Anterior cingulate cortex (tissue), 58 donors: ENCODE results near the gene GNAZ.

Experiments
- DNase-seq, 58 donors: peaks; one replicate each; lab custom pipeline; 2025; lab: John Stamatoyannopoulos, UW

GNAZ gene

DNA sequence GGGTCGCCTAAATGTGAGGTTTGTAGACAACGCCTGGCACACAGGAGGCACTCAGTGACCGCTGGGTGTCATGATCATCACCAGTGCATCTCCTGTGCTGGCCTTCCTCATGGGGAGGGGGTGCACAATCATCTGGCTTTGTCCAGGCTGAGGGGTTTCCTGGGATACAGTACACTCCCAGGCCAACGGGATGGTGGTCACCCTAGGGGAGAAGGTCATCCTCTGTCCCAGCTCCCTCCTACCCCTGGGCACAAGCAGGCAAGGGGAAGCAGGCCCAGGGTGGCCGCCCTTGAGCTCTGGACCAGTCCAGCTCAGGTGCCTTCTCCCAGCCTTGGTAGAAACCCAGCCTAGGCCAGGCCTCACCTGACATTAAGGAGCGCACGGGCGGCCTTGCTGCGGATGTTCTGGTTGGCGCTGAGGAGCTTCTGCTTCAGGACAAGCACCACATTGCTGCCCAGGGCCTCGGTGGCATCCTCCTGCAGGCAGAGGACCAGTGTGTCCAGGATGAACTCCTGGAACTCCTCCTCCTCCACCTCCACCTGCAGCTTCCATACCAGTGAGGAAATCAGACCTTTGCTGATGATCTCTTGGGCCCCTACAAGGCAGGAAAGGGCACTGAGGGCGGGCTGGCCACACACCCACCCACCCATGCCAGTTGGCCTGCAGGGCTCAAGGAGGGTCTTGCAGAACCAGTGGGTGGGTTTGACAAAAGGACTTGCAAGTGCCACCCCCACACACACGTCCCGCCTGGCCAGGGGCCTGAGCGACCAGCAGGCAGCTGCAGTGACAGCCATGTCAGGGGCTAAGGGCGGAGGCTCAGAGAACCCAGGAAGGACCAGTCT, 6.6 kb upstream of the GNAZ start:
- DNase-seq = no peak

DNA sequence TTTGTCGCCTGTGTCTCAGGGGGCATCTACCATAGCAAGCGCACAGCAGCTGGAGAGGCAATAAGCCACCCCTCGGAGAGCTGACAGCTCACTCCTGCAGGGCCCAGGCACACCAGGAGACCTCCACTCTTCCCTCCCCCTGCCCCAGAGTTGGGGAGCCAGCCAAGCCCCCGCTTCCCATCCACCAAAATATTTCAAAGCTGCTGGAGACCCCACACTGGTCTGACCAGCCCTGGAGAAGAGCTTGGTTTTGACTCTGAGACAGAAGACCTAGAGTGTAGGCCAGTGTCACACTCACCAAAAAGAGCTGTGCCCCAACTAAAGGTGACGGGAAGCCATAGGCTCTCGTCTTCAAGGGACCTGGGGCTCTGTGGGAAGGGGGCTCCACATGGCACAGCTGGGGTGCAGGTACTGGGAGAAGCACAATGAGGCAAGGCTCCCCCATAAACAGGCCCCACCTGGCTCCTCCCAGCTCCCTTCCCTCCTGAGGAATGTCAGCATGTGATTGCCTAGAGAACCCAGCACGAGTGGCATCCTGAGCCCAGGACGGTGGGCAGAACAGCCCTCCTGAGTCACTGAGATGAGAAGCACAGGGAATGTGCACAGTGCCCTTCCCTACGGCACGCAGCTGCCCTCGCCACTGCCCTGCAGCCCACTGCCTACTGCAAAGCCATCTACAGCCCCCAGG, 5.8 kb upstream of the GNAZ start:
- no peak for DNase-seq

DNA sequence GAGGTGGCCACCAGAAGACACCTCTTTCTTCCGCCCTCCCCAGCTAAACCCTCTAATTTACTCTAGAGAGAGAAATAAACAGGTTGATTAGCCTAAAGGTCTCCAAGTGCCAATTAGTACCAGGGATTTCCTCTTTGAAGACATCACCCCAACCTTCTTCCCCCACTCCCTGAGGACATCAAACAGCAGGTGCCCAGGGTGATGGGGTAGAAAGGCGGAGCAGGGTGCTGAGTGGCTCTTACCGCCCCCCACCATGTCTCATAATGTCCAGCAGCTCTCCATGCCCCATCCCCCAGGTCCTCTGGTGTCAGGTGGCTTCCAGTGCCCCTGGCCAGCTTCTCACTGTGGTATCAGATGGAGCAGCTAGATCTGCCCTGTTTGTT, 5.3 kb upstream of the GNAZ start:
- no peak for DNase-seq

DNA sequence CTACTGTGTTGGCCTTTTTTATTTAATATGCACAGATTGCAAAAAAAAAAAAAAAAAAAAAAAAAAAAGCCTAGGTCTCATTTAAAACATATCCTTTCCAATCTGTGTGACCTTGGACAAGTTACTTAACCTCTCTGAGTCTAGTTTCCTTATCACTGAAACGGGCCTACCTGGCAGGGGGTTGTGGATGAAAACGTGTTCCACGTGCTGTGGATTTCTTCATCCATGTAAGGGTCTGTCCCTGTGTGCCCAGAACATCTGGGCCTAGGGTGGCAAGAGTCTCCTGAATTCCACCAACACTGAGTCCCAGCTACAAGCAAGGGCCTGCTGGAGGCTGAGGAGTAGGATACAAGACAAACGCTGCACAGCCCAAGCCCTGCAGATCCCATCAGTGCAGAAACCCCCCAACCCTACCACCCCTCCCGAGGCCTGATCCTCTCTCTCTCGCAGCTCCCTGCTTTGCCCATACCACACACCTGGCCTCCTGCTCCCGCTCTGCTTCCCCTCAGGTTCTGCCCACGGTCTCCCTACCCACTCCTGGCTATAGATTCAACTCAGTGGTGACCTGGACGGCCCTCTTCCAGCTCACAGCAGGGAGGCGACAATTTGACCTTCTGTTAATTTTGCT, 4.7 kb upstream of the GNAZ start:
- DNase-seq = no peak

DNA sequence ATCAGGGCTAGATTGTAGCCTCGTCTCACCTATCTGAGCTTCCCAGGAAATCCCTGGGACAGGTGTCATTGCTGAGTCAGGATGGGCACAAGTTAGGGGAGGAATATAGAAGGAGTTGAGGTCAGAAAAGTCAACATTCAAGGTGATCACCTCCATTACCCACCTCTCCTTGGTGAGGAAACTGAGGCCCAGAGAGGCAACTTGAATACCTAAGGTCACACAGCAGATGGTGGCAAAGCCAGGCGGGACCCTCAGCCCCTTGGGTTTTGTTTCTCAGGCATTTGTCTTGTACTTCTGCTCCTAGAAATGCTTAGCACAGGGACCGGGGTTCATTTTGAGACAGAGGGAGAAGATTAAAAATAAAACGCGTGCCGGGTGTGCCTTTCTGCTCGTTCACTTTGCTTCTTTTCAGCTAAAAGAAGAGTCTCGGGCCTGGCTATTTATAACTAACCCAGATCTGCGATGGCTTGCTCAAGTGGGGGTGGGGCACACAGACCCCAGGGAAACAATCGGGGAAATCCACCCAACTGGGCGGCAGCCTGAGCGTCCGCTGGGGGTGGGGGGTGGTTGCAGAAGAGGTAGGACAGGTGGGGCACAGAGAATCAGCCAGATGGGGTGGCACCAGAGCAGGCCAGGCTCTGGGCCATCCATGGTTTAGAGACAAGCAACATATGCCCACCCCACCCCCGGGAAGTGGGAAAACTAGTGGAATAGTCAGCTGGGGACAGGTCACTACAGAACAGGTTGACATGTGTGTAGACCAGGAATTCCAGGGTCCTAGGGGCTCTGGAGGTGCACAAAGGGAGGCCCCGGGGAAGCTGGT, 3.9 kb upstream of the GNAZ start:
- DNase-seq = peak in 1 of 58 donors; percentile 26

DNA sequence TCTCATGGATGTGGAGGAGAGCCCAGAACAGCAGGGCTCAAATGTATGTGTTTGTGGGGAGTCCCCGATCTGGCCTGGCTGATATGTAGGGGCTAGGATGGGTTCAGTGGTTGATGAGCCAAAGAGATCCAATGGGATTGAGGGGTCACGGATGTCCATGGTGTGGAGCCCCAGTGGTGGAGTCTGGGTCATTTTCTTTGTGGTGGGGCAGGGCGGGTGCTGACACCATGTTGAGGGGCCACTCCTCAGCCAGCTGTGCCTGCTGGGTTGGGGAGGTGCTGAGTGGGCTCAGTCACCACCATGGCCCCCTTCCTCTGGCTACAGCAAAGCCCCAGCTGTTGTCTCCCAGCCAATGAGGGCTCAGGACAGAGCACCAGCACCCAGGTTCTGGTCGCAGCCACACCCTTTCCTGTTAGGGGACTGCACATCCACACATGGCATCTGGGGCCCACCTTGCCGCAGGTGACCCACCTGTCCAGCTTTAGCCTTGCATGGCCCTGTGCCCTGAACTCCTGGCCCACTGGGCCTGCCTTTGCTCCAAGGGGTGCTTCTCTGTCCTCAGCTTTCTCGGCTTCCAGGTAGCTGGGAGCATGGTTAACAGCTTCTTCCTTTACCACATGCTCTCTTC, 3.2 kb upstream of the GNAZ start:
- DNase-seq = no peak

DNA sequence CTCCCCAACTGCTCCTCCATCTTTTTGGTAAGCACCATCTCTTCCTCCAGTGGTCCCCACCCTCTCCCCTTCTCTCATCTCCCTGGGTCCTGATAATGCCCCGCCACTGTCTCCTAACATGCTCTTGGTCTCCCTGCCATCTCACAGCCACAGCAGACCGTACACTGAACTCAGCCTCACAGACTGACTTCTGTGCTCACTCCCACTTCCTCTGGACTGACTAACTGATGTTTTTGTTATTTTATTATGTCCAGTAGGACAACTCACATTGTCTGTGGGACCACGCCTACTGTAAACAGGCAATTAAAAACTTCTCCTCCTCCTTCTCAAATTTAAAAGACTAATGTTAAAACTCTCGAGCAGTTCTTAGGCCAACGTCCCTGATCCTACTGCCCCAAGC, 2.6 kb upstream of the GNAZ start:
- DNase-seq = no peak

DNA sequence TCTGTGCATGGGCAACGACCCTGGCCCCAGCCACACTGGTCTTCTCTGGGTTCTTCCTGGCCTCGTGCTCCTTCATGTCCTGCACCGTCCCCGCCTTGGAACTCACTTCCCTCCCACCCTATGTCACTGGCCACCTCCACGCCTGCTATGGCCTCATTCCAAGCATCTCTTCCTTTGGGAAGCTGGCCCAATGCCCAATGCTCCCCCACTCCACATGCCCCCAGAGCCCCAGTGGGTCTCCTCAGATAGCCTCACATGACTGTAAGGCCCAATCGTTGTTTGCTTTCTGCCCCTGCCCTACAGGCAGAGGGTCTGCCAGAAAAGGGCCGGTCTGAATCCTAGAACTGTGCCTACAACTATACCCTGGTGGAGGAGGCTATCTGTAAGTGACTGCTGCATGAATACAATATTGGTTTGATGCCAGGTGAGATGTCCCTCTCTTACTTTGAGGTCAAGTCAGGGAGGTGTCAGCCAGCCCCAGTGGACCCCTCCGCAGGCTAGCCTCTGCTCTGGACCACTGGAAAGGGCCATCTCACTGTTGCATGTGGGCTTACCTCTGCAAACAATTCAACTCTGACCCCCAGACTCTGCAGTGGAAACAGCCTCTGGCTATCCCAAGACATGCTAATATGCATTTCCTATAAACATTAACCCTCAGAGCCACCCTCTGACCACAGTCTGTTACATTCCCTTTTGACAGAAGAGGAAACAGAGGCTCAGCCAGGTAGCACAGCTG, 2.1 kb upstream of the GNAZ start:
- no peak for DNase-seq

DNA sequence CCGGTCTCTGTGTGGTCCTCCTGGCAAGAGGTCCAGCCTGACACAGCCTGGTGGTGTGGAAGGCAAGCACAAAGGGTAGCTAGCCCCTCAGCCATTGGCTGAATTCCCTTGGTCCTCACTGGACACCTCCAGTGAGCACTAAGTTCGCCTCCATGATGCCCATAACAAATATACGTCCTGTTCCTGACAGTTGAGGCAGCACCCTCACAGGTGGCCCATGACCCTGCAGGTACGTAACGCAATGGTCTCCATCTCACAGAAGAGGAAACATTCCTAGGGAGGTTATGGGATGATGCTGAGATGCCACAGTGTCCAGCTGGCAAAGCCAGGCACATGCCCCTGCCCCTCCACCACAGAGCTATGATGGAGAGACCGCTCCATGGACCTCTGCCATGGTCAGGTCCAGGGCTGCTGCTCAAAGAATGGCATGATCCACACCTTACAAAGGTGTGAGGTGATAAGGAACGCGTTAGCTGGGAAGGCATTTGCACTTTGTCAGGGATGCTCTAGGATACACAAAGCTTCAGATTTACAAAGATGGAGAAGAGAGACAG, 1.4 kb upstream of the GNAZ start:
- DNase-seq = no peak

DNA sequence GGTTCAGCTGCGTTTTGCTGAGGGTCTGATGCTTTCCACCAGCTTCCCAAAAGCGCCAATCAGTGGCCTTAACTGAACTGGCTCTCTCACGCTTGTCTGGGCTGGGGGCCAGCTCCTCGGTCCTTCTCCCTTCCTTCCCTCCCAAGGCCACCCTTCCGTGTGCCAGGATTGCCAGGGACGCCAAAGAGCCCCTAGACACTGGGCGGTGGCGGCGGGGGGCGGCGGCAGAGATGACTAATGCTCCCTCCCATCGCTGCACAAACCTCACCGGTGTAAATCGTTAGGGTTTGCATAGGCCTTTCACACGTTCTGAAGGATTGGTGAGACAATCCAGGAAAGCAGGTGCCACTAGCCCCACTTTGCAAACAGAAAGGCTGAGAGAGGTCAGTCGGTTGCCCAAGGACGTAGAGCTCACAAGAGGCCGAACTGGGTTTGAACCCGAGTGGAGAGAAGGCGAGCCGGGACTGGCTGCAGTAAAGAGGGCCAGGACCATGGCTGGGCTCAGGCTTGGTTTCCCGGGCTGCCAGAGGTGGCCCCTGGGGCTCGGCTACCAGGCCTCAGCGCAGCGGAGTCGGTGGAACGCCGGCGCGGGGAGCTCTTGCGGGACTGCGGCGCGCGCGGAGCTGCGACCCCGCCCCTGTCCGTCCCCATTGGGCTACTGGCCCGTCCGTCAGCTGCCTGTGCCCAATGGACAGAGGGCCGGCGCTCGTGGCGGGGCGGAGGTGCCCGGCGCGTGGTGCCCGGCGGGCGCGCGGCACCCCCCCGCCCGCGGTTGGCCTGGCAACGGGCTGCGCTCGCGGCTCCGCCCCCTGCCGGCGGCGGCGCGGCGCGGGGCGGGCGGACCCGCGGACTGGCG, 589 bp upstream of the GNAZ start:
- DNase-seq = peak in 57 of 58 donors; percentile 26 to 96 (median 88)

DNA sequence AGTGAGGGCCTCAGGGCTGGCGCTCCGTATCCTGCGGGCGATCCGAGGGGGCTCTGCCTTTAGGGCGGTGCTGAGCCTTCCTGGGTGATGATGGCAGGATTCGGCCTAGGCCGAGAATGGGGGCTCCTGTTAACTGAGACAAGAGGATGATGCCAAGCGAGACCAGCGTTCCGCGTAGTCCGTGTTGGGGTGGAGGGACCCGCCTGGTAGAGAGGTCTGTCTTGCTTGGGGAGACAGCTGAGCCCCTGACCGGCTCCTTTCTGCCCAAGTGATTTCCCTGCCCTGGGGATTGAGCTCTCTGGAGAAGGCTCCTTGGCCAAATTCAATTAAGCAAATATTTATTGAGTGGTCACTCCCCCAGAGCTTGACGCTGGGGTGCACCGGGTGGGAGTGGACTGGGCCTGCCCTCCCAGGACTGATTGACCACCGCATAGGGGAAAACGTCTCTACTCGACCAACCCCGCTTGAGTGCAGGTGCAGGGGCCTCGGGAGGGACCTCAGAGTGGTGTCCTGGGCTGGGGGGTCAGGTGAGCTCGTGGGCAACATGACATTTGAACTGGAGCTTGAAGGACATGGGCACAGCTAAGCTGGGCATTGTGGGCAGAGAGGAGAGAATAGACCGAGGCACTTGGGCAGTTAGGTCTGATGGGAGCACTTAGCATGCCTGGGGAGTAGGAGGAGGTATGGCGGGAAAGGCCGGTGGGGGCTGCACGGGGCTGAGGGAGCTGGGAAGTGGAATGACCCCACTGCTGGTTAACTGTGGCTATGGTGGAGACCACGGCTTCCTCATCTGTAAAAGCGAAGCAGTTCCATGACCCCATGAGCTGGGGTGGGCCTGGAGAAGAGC, 1.1 kb downstream of the GNAZ start:
- peak in 6 of 58 donors; percentile 24 to 46 (median 31) for DNase-seq

DNA sequence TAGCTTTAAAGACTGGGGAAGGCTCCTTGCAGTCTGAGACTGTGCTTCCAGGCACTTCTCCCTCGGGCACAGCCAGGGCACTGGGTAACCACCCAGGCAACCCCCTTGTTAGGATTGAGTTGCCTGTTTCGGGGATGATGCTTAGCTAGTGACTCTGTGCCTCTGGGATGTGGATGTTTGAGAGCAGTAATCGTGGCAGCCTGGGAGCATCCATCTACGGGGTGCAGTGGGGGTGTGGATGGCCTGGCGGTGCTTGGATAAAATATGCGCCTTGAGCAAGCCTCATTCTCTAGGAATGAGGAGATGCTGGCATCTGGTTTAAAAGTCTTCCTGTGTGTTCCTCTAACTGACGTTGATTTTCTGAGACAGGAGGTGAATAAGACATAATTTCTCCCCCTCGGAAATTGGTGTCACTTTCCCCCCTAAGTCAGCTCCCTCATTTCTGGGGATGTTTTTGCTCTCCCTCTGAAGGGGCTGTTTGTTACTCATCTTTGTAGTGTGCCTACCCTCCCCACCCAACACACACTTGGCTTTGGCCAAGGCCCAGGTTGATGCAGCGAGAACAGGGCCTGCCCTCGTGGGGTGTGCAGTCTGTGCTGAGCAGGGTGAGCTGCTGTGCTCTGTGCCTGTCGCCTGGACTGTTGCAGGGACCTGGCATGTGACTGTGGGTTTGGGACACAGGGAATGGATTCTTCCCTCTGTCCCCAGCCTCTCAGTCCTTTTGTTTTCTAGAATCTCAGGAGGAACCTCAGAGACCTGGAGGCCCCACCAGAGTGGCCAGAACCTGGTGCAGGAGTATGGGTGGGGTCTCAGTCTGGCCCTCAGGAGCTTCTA, 2.0 kb downstream of the GNAZ start:
- peak in 3 of 58 donors; percentile 16 to 35 (median 22) for DNase-seq

DNA sequence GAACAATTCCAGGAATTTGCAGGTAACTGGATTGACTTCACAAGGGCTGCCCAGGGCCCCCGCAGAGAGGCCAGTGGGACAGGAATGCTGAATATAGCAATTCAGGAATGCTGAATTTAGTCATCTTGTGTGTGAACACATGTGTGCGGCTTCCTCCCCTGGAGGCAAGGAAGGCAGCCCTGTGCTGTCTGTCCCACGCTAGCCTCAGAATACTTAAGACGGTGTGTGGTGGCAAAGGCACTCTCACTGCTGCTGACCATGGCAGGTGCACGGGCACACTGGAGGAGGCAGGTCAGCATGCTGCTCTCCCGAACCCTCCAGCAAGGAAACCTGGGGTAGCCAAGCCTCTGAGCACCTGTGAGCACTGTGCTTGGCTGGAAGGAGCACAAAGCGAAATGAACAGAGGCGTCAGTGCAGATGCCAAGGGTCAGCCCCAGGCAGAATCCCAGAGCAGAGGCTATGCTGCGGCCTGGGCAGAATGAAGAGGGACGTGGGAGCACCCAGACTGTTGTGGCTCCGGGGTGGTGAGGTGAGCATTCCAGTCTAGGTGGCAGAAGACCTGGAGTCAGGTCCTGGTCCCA, 2.7 kb downstream of the GNAZ start:
- DNase-seq = no peak

DNA sequence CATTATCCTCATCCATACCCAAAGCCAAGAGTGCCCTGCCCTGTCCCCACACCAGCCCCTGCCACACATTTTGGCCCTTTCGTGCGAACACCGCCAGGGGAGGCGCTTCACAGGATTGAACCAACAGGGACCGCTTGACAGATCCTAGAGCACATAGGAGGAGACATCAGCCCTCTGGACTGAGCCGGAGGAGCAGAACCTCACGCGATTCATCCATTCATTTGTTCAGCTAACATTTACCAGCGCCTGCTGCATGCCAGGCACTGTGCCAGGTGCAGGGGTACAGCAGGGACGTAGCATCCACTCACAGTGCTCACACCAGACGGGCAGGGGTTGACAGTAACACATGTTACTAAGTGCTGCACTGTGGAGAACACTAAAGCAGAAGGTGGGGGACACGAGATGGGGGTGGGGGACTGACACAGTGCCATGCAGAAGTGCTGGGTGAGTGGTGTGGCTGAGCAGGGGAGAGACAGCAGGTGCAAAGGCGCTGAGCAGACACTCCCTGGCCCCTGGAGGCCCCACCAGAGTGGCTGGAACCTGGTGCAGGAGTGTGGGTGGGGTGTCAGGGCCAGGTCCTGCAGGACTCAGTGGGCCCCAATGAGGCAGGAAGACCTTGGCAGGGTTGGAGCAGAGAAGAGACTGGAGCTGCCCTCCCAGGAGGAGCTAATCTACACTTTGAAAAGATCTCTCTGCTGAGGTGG, 3.4 kb downstream of the GNAZ start:
- DNase-seq = no peak

DNA sequence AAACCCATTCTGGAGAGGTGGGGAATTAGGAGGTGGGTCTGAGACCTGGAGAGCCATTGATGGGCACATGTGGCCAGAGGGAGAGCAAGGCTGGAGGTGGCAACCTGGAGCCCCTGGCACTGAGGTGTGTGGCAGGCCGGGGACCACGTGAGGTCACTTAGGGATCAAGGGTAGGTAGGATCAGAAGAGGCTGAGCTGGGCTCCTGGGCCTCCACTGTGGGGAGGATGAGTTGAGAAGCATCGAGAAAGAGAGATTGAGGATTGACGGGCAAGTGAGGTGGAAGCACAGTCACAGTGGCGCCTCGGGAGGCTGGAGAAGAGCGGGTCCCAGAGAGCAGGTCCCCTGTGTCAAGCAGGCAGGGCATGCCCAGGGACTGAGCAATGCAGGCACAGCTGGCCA, 4.1 kb downstream of the GNAZ start:
- DNase-seq = no peak
